NB4 (cell line): ENCODE data around the gene EGFLAM.

Experiments used
- DNase-seq: peaks from one replicate; pipeline ENCODE4 v3.0.0; 2010; ENCODE audit warnings: low read depth
- H3K4me3 ChIP-seq: one replicate; pipeline ENCODE4 v1.5.1; 2011; ENCODE audit warnings: mild to moderate bottlenecking, low read depth, low read length, moderate library complexity
- CTCF ChIP-seq: IDR thresholded peaks from one replicate; pipeline ENCODE4 v1.5.1; 2012; ENCODE audit warnings: low read depth, low read length
- MAX ChIP-seq: IDR thresholded peaks from 2 replicates; pipeline ENCODE4 v1.6.1; 2011; ENCODE audit warnings: low read depth, low read length
- MYC ChIP-seq: IDR thresholded peaks from 2 replicates; pipeline ENCODE4 v1.6.1; 2011; ENCODE audit warnings: low read depth, low read length
- POLR2A ChIP-seq: IDR thresholded peaks from 2 replicates; pipeline ENCODE4 v1.6.1; 2011; ENCODE audit warnings: mild to moderate bottlenecking; ENCODE audit not compliant: insufficient read length; ENCODE audit errors: extremely low read depth

EGFLAM gene

GRCh38 chr5:38473008-38473407 is 214.6 kb downstream of the EGFLAM start:
- DNase-seq: no peak
- TF ChIP-seq MAX: no peak
- no peak for TF ChIP-seq MYC
- no peak for TF ChIP-seq POLR2A
- no peak for TF ChIP-seq CTCF
- no peak overlapping the region for H3K4me3 ChIP-seq

- no peak overlapping the region for H3K4me3 ChIP-seq
- no peak for TF ChIP-seq POLR2A
- TF ChIP-seq MYC: no peak
- no peak for TF ChIP-seq CTCF
- no peak for TF ChIP-seq MAX
- no peak for DNase-seq
Observed at GRCh38 chr5:38478166-38478565, 219.8 kb downstream of the EGFLAM start.

- TF ChIP-seq MAX (no peak), POLR2A (no peak), MYC (no peak), CTCF (no peak)
- no peak for DNase-seq
- H3K4me3 ChIP-seq: no peak overlapping the region
Observed at GRCh38 chr5:38478878-38479277, 220.5 kb downstream of the EGFLAM start.

GRCh38 chr5:38479315-38479904 is 221.1 kb downstream of the EGFLAM start:
- TF ChIP-seq MAX: no peak
- TF ChIP-seq POLR2A: no peak
- TF ChIP-seq CTCF: no peak
- TF ChIP-seq MYC: no peak
- no peak for DNase-seq
- H3K4me3 ChIP-seq: no peak overlapping the region

- no peak for TF ChIP-seq CTCF
- TF ChIP-seq MYC: no peak
- TF ChIP-seq POLR2A: no peak
- no peak for TF ChIP-seq MAX
- no peak for DNase-seq
- no peak overlapping the region for H3K4me3 ChIP-seq
Observed at GRCh38 chr5:38483805-38484398, 225.5 kb downstream of the EGFLAM start.

- TF ChIP-seq POLR2A (no peak), CTCF (no peak), MYC (no peak), MAX (no peak)
- H3K4me3 ChIP-seq: no peak overlapping the region
- DNase-seq: no peak
Observed at GRCh38 chr5:38494175-38494574, 235.8 kb downstream of the EGFLAM start.
